ENCODE results near the gene SRF. TPM values are rescaled to one million over a fixed set of nuclear protein-coding genes. Genes with fewer than 3 reads are reported as not detected.
A peak's percentile ranks its signal among the peaks of the same experiment; 100 is the strongest.

SRF gene
- total RNA-seq, 1 donor from 2014 or later, result 37.5 TPM

GRCh38 chr6:43143235-43144128 lies 27.6 kb upstream of the SRF start:
- no peaks in the 10 kb centered on the region for H3K36me3 Mint-ChIP-seq (ENCODE audit: low read depth)
- H3K4me3 Mint-ChIP-seq, result no peak overlapping the region

GRCh38 chr6:43144879-43145278 lies 26.2 kb upstream of the SRF start:
- TF ChIP-seq CTCF (conservative IDR thresholded peaks at IDR 0.05), result no peak
- Mint-ChIP-seq H3K4me3 (no peak overlapping the region), H3K36me3 (ENCODE audit: low read depth) (no peaks in the 10 kb centered on the region), H3K27ac (ENCODE audit: unreplicated experiment) (no peak overlapping the region), H3K27me3 (ENCODE audit: low read depth) (no peaks in the 10 kb centered on the region), H3K9me3 (no peaks in the 10 kb centered on the region), H3K4me1 (peaks cover 11% of the 10 kb centered on the region)
- no peak for DNase-seq (ENCODE audit: low read depth, low spot score)

More at GRCh38 chr6:43143235-43144128, 27.6 kb upstream of the SRF start:
- H3K27ac Mint-ChIP-seq (ENCODE audit: unreplicated experiment), result peak overlapping the region; percentile 82
- peaks cover 11% of the 10 kb centered on the region for H3K4me1 Mint-ChIP-seq
- TF ChIP-seq CTCF (conservative IDR thresholded peaks at IDR 0.05), result peak; percentile 99
- H3K27me3 Mint-ChIP-seq (ENCODE audit: low read depth), result no peaks in the 10 kb centered on the region
- peak; percentile 87 for DNase-seq (ENCODE audit: low read depth, low spot score)
- no peaks in the 10 kb centered on the region for H3K9me3 Mint-ChIP-seq

GRCh38 chr6:43146261-43146660 lies 24.8 kb upstream of the SRF start:
- H3K27me3 Mint-ChIP-seq (ENCODE audit: low read depth), result no peaks in the 10 kb centered on the region
- no peaks in the 10 kb centered on the region for H3K36me3 Mint-ChIP-seq (ENCODE audit: low read depth)
- H3K4me1 Mint-ChIP-seq, result peaks cover 11% of the 10 kb centered on the region
- no peak for TF ChIP-seq CTCF (conservative IDR thresholded peaks at IDR 0.05)
- H3K9me3 Mint-ChIP-seq, result no peaks in the 10 kb centered on the region
- no peak for DNase-seq (ENCODE audit: low read depth, low spot score)
- H3K4me3 Mint-ChIP-seq, result no peak overlapping the region
- no peak overlapping the region for H3K27ac Mint-ChIP-seq (ENCODE audit: unreplicated experiment)

GRCh38 chr6:43146709-43147688 lies 24.1 kb upstream of the SRF start:
- Mint-ChIP-seq H3K4me3 (no peak overlapping the region), H3K36me3 (ENCODE audit: low read depth) (no peaks in the 10 kb centered on the region), H3K27ac (ENCODE audit: unreplicated experiment) (no peak overlapping the region), H3K4me1 (peaks cover 11% of the 10 kb centered on the region), H3K27me3 (ENCODE audit: low read depth) (no peaks in the 10 kb centered on the region), H3K9me3 (no peaks in the 10 kb centered on the region)
- TF ChIP-seq CTCF (conservative IDR thresholded peaks at IDR 0.05), result no peak
- no peak for DNase-seq (ENCODE audit: low read depth, low spot score)

GRCh38 chr6:43147691-43148477 lies 23.2 kb upstream of the SRF start:
- no peak overlapping the region for H3K4me3 Mint-ChIP-seq
- no peak for DNase-seq (ENCODE audit: low read depth, low spot score)
- H3K27me3 Mint-ChIP-seq (ENCODE audit: low read depth), result no peaks in the 10 kb centered on the region
- H3K9me3 Mint-ChIP-seq, result no peaks in the 10 kb centered on the region
- H3K4me1 Mint-ChIP-seq, result peaks cover 11% of the 10 kb centered on the region
- H3K27ac Mint-ChIP-seq (ENCODE audit: unreplicated experiment), result peak overlapping the region; percentile 78
- H3K36me3 Mint-ChIP-seq (ENCODE audit: low read depth), result no peaks in the 10 kb centered on the region
- no peak for TF ChIP-seq CTCF (conservative IDR thresholded peaks at IDR 0.05)

Data from neural crest cell (in vitro differentiated cells).